GM12801 (cell line): ENCODE measurements around the gene HTR4.

Source experiments
- CTCF ChIP-seq: IDR thresholded peaks from one replicate; pipeline ENCODE4 v1.5.1; 2011; ENCODE audit warnings: control low read depth; ENCODE audit not compliant: insufficient read length; ENCODE audit errors: extremely low read depth

Gene HTR4

GRCh38 chr5:148486456-148486855, 167.9 kb downstream of the HTR4 start:
- TF ChIP-seq CTCF: no peak

GRCh38 chr5:148484651-148485050, 169.7 kb downstream of the HTR4 start:
- no peak for TF ChIP-seq CTCF

- TF ChIP-seq CTCF: no peak
Measured at GRCh38 chr5:148483750-148484149, 170.6 kb downstream of the HTR4 start.

- TF ChIP-seq CTCF: no peak
Measured at GRCh38 chr5:148482697-148483462, 171.4 kb downstream of the HTR4 start.

- no peak for TF ChIP-seq CTCF
Measured at GRCh38 chr5:148482196-148482595, 172.1 kb downstream of the HTR4 start.

GRCh38 chr5:148477429-148477828, 176.9 kb downstream of the HTR4 start:
- TF ChIP-seq CTCF: no peak

GRCh38 chr5:148476302-148476701, 178.0 kb downstream of the HTR4 start:
- no peak for TF ChIP-seq CTCF
